ENCODE results near the gene SRSF8.

DNA sequence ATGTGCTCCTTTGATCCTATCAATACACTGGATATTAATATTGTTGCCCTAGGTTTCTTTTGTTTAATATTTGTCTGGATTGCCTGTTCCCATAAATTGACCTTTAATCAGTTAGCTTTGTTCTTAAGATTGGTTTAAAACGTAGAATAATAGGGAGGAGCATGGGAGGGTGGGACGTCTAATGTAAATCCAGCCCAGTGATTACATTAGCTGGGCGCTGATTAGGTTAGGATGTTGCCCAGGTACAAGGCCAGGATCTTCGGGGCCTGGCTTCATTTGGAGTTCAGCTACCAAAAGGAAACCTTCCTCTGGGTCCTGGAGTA lies at the start of gene SRSF8:
- no peak for TF ChIP-seq EZH2 (IDR thresholded peaks at IDR 0.05; ENCODE audit: borderline replicate concordance, insufficient read depth, low read depth, low read length, poor library complexity, severe bottlenecking)
- TF ChIP-seq, protein P1, sequence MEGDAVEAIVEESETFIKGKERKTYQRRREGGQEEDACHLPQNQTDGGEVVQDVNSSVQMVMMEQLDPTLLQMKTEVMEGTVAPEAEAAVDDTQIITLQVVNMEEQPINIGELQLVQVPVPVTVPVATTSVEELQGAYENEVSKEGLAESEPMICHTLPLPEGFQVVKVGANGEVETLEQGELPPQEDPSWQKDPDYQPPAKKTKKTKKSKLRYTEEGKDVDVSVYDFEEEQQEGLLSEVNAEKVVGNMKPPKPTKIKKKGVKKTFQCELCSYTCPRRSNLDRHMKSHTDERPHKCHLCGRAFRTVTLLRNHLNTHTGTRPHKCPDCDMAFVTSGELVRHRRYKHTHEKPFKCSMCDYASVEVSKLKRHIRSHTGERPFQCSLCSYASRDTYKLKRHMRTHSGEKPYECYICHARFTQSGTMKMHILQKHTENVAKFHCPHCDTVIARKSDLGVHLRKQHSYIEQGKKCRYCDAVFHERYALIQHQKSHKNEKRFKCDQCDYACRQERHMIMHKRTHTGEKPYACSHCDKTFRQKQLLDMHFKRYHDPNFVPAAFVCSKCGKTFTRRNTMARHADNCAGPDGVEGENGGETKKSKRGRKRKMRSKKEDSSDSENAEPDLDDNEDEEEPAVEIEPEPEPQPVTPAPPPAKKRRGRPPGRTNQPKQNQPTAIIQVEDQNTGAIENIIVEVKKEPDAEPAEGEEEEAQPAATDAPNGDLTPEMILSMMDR (IDR thresholded peaks at IDR 0.05): no peak

All from B cell (primary cell).